Pulmonary artery endothelial cell (primary cell): ENCODE results near the gene ANKAR. TPM values are rescaled to one million over a fixed set of nuclear protein-coding genes. Genes with fewer than 3 reads are reported as not detected.
A peak's percentile ranks its signal among the peaks of the same experiment; 100 is the strongest.
"Not testable (repeated sequence)": the region's sequence is repeated elsewhere in the genome, so short reads cannot be mapped to it uniquely, and the experiment has no call there.

Source experiments
- DNase-seq: peaks from one replicate; pipeline ENCODE4 v3.0.0-alpha.2; 2011; ENCODE audit warnings: low read depth, low spot score
- total RNA-seq: library from RNA; depleted of rRNA; stranded (reverse); fragments of >200 nt; gene quantifications from 2 replicates; pipeline ENCODE4 v1.2.3, GENCODE V29; 2014

ANKAR gene
- 3.4 and 3.6 TPM in 2 replicates for total RNA-seq

- peak; percentile 78 for DNase-seq
Observed at GRCh38 chr2:189674374-189675112, at the start of gene ANKAR. TSS of gene ANKAR (plus strand) at chr2:189674670. CDS start at chr2:189676491, 1,821 bp downstream.

GRCh38 chr2:189625636-189626035, 48.8 kb upstream of the ANKAR start:
- DNase-seq = no peak

GRCh38 chr2:189627789-189628188, 46.7 kb upstream of the ANKAR start:
- DNase-seq = no peak

GRCh38 chr2:189628817-189629530, 45.5 kb upstream of the ANKAR start:
- no peak for DNase-seq

GRCh38 chr2:189629531-189630453, 44.7 kb upstream of the ANKAR start:
- DNase-seq = no peak

GRCh38 chr2:189631849-189632248, 42.6 kb upstream of the ANKAR start:
- no peak for DNase-seq

- no peak for DNase-seq
Observed at GRCh38 chr2:189633392-189633811, 41.1 kb upstream of the ANKAR start.

- no peak for DNase-seq
Observed at GRCh38 chr2:189635353-189635752, 39.1 kb upstream of the ANKAR start.

- no peak for DNase-seq
Observed at GRCh38 chr2:189638301-189639006, 36.0 kb upstream of the ANKAR start.

- no peak for DNase-seq
Observed at GRCh38 chr2:189639007-189639609, 35.4 kb upstream of the ANKAR start.

GRCh38 chr2:189641002-189641401, 33.5 kb upstream of the ANKAR start:
- DNase-seq = no peak

- no peak for DNase-seq
Observed at GRCh38 chr2:189641590-189641989, 32.9 kb upstream of the ANKAR start.

GRCh38 chr2:189646521-189646920, 27.9 kb upstream of the ANKAR start:
- DNase-seq = no peak

GRCh38 chr2:189648846-189649509, 25.5 kb upstream of the ANKAR start:
- no peak for DNase-seq

GRCh38 chr2:189651284-189651683, 23.2 kb upstream of the ANKAR start:
- no peak for DNase-seq

GRCh38 chr2:189653464-189653863, 21.0 kb upstream of the ANKAR start:
- not testable (repeated sequence) for DNase-seq

- DNase-seq = no peak
Observed at GRCh38 chr2:189654641-189655040, 19.8 kb upstream of the ANKAR start.

GRCh38 chr2:189657867-189658266, 16.6 kb upstream of the ANKAR start:
- DNase-seq = no peak

GRCh38 chr2:189658306-189659212, 15.9 kb upstream of the ANKAR start:
- no peak for DNase-seq
